ENCODE data around the gene DOK3. TPM values are rescaled to one million over a fixed set of nuclear protein-coding genes. Genes with fewer than 3 reads are reported as not detected.

Gene DOK3
- total RNA-seq, 4 donors from 2014 or later, result 0.60 to 17.2 (median 7.8) TPM

GRCh38 chr5:177501874-177502678 lies 7.5 kb downstream of the DOK3 start:
- H3K36me3 ChIP-seq, result no peaks in the 10 kb centered on the region
- H3K9me3 ChIP-seq, result no peaks in the 10 kb centered on the region
- H3K4me1 ChIP-seq, result peaks cover 4 to 20% (median 13%) of the 10 kb centered on the region in 4 donors
- TF ChIP-seq POLR2A (IDR thresholded peaks at IDR 0.05), result no peak
- TF ChIP-seq CTCF (IDR thresholded peaks at IDR 0.05), result no peak
- 49 to 55% methylated on average over 8 to 9 of the region's 9 CpGs for WGBS, 2 donors (ENCODE audit: low coverage in 1 of 2)
- H3K27me3 ChIP-seq, result peaks cover 10% of the 10 kb centered on the region
- intact Hi-C loops (cut with DNase I; ENCODE audit: low total_unique reads), result loop anchor here (2.0 kb wide), 1 partner anchor 109 kb away; no protein-coding TSS in a partner anchor
- no peak overlapping the region for H3K27ac ChIP-seq
- in situ Hi-C loops (cut with MboI; ENCODE audit: low pct_ligation_motif_present in 1 of 4, low pct_unique_long_range_greater_than_20kb in 1 of 4, low sequenced_read_pairs in 3 of 4), result loop anchor here in 2 of 4 donors (10.0 to 25.0 kb wide), 2 partner anchors 107 to 115 kb away; partner anchors contain the start of gene SLC34A1 (in 1 of the 2)
- DNase-seq, result no peak
- H3K4me3 ChIP-seq, result no peak overlapping the region

- intact Hi-C loops (cut with DNase I; ENCODE audit: low total_unique reads), result loop anchor here (2.0 kb wide), 1 partner anchor 108 kb away; no protein-coding TSS in a partner anchor
- peak; percentile 85 to 95 (median 93) for TF ChIP-seq CTCF (IDR thresholded peaks at IDR 0.05)
- no peak for TF ChIP-seq POLR2A (IDR thresholded peaks at IDR 0.05)
- TF ChIP-seq POLR2AphosphoS5 (IDR thresholded peaks at IDR 0.05), result no peak
- no peak for TF ChIP-seq EP300 (IDR thresholded peaks at IDR 0.05; ENCODE audit: low read depth)
- in situ Hi-C loops (cut with MboI; ENCODE audit: low pct_ligation_motif_present in 1 of 4, low pct_unique_long_range_greater_than_20kb in 1 of 4, low sequenced_read_pairs in 3 of 4), result loop anchor here in 2 of 4 donors (10.0 to 25.0 kb wide), 2 partner anchors 106 to 114 kb away; partner anchors contain the start of gene SLC34A1 (in 1 of the 2)
- no peaks in the 10 kb centered on the region for H3K36me3 ChIP-seq
- H3K9me3 ChIP-seq, result no peaks in the 10 kb centered on the region
- peaks cover 9 to 30% (median 19%) of the 10 kb centered on the region in 4 donors for H3K4me1 ChIP-seq
- DNase-seq, result peak; percentile 91
- H3K27me3 ChIP-seq, result peaks cover 10% of the 10 kb centered on the region
- 0 to 18% methylated on average over 2 to 10 of the region's 10 CpGs for WGBS, 2 donors (ENCODE audit: low coverage in 1 of 2)
- no peak overlapping the region for H3K4me3 ChIP-seq
- H3K27ac ChIP-seq, result peak overlapping the region in 3 of 4 donors; percentile 14 to 17 (median 14)
Measured at GRCh38 chr5:177500685-177501522, 8.7 kb downstream of the DOK3 start.

- Histone ChIP-seq H3K9me3 (no peaks in the 10 kb centered on the region), H3K36me3 (no peaks in the 10 kb centered on the region), H3K4me1 (peaks cover 9 to 40% (median 28%) of the 10 kb centered on the region in 4 donors), H3K4me3 (no peak overlapping the region), H3K27me3 (peaks cover 10% of the 10 kb centered on the region), H3K27ac (no peak overlapping the region)
- intact Hi-C loops (cut with DNase I; ENCODE audit: low total_unique reads) (loop anchor here (2.0 kb wide), 1 partner anchor 107 kb away; no protein-coding TSS in a partner anchor), in situ Hi-C loops (cut with MboI; ENCODE audit: low pct_ligation_motif_present in 1 of 4, low pct_unique_long_range_greater_than_20kb in 1 of 4, low sequenced_read_pairs in 3 of 4) (loop anchor here in 2 of 4 donors (10.0 to 25.0 kb wide), 2 partner anchors 105 to 113 kb away; partner anchors contain the start of gene SLC34A1 (in 1 of the 2))
- WGBS, 2 donors (ENCODE audit: low coverage in 1 of 2), result 87 to 88% methylated on average over 6 of the region's 6 CpGs
- no peak for DNase-seq
- TF ChIP-seq EP300 (IDR thresholded peaks at IDR 0.05; ENCODE audit: low read depth) (no peak), POLR2A (IDR thresholded peaks at IDR 0.05) (no peak), CTCF (IDR thresholded peaks at IDR 0.05) (no peak), POLR2AphosphoS5 (IDR thresholded peaks at IDR 0.05) (no peak)
Measured at GRCh38 chr5:177499842-177500241, 9.8 kb downstream of the DOK3 start.

Measured in transverse colon (tissue), 4 donors.